Left ventricle myocardium inferior (tissue), 1 donor: Measurements from ENCODE around the gene PALM3. TPM values are rescaled to one million over a fixed set of nuclear protein-coding genes. Genes with fewer than 3 reads are reported as not detected.

Experiments
- DNase-seq: peaks from one replicate; pipeline ENCODE4 v3.0.0-alpha.2; 2020
- H3K27ac ChIP-seq: fragments of 200-600 bp; replicated peaks from 2 replicates; pipeline ENCODE4 v1.8.0; 2021
- H3K27me3 ChIP-seq: fragments of 200-600 bp; 2 replicates; pipeline ENCODE4 v1.8.0; 2021; ENCODE audit warnings: low read depth
- H3K36me3 ChIP-seq: fragments of 200-600 bp; 2 replicates; pipeline ENCODE4 v1.8.0; 2021
- H3K4me1 ChIP-seq: fragments of 200-600 bp; 2 replicates; pipeline ENCODE4 v1.8.0; 2021
- H3K4me3 ChIP-seq: fragments of 200-600 bp; 2 replicates; pipeline ENCODE4 v1.8.0; 2021; ENCODE audit warnings: mild to moderate bottlenecking, moderate library complexity
- H3K9me3 ChIP-seq: fragments of 200-600 bp; replicated peaks from 2 replicates; pipeline ENCODE4 v1.8.0; 2021
- intact Hi-C: fragments of 100-400 bp; cut with micrococcal nuclease; formaldehyde crosslinking; loops from one replicate; pipeline ENCODE4 v1.11.0; 2022
- total RNA-seq: library from RNA; stranded (reverse); fragmentation: NEBNext Ultra II Directional; extraction: Animal tissue kit (Norgen Biotek cat#: 25700); gene quantifications from one replicate; pipeline ENCODE4 v1.2.1, GENCODE V29; 2021
- TF ChIP-seq, protein P1 (sequence below): fragments of 200-600 bp; IDR thresholded peaks from 2 replicates; pipeline ENCODE4 v1.8.0; 2021; ENCODE audit warnings: antibody characterized with exemption, mild to moderate bottlenecking, borderline replicate concordance
- donor health status: DM: no; HTN: yes; CAD: no; lungs with severe emphysema.

PALM3 gene
- total RNA-seq, 1 donor from 2014 or later = 0.38 TPM

- TF ChIP-seq, protein P1, sequence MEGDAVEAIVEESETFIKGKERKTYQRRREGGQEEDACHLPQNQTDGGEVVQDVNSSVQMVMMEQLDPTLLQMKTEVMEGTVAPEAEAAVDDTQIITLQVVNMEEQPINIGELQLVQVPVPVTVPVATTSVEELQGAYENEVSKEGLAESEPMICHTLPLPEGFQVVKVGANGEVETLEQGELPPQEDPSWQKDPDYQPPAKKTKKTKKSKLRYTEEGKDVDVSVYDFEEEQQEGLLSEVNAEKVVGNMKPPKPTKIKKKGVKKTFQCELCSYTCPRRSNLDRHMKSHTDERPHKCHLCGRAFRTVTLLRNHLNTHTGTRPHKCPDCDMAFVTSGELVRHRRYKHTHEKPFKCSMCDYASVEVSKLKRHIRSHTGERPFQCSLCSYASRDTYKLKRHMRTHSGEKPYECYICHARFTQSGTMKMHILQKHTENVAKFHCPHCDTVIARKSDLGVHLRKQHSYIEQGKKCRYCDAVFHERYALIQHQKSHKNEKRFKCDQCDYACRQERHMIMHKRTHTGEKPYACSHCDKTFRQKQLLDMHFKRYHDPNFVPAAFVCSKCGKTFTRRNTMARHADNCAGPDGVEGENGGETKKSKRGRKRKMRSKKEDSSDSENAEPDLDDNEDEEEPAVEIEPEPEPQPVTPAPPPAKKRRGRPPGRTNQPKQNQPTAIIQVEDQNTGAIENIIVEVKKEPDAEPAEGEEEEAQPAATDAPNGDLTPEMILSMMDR = no peak
- no peak for DNase-seq
- intact Hi-C loops = no loop called here
- peaks cover 39% of the 10 kb centered on the region for H3K36me3 ChIP-seq
- peak overlapping the region; percentile 98 for H3K27ac ChIP-seq
- H3K9me3 ChIP-seq = peaks cover 12% of the 10 kb centered on the region
- no peaks in the 10 kb centered on the region for H3K27me3 ChIP-seq
- H3K4me1 ChIP-seq = peaks cover 24% of the 10 kb centered on the region
- peak overlapping the region; percentile 95 for H3K4me3 ChIP-seq
Observed at GRCh38 chr19:14091813-14092462, 30.1 kb upstream of the PALM3 start.

DNA sequence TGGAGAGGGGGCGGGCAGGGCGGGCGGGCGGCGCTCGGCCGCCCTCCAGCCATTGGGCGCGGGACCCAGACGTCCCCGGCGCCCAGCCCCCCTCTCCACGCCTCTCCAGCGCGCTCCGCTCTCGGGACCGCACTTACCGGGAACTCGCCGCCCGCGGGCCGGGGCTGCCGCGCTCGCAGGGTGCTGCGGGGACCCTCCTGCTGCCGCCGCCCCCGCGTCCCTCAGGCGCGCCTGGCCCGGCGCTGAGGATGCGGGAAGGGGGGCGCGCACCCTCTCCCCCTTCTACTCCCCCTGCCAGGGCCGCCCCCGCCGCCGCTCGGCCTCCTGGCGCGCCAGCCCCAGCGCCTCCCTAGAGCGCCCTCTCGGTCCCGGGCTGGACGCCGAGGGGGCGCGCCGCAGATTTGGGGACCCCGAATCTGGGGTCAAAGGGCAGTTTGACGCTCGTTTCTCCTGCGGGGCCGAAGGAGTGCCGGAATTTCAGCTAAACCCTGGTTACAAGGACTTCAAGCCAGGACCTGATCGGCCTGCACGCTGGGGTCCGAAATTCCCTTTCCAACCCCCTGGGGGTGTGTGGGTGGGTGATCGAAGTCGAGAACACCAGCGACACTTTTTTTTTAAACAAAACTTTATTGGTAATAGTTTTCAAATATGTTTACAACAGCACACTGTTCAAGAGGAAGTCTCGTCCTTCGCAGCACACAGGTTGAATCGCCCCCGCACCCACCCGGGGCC, 29.4 kb upstream of the PALM3 start:
- intact Hi-C loops = no loop called here
- peak overlapping the region; percentile 95 for H3K4me3 ChIP-seq
- peaks cover 32% of the 10 kb centered on the region for H3K36me3 ChIP-seq
- peaks cover 24% of the 10 kb centered on the region for H3K4me1 ChIP-seq
- H3K9me3 ChIP-seq = peaks cover 12% of the 10 kb centered on the region
- H3K27ac ChIP-seq = peak overlapping the region; percentile 98
- TF ChIP-seq, protein P1 = peak; percentile 37
- H3K27me3 ChIP-seq = no peaks in the 10 kb centered on the region
- no peak for DNase-seq

GRCh38 chr19:14090509-14091080, 28.7 kb upstream of the PALM3 start, which contains the start of gene SAMD1:
Gene SAMD1, minus strand, starts transcription at chr19:14090751.
- Histone ChIP-seq H3K4me3 (peak within 1 kb of the TSS; percentile 95), H3K27ac (peak within 1 kb of the TSS; percentile 98), H3K36me3 (peaks cover 28% of the 10 kb centered on the region), H3K27me3 (no peaks in the 10 kb centered on the region), H3K4me1 (peaks cover 24% of the 10 kb centered on the region), H3K9me3 (peaks cover 12% of the 10 kb centered on the region)
- TF ChIP-seq, protein P1 = no peak
- intact Hi-C loops = no loop called here
- DNase-seq = peak; percentile 95

DNA sequence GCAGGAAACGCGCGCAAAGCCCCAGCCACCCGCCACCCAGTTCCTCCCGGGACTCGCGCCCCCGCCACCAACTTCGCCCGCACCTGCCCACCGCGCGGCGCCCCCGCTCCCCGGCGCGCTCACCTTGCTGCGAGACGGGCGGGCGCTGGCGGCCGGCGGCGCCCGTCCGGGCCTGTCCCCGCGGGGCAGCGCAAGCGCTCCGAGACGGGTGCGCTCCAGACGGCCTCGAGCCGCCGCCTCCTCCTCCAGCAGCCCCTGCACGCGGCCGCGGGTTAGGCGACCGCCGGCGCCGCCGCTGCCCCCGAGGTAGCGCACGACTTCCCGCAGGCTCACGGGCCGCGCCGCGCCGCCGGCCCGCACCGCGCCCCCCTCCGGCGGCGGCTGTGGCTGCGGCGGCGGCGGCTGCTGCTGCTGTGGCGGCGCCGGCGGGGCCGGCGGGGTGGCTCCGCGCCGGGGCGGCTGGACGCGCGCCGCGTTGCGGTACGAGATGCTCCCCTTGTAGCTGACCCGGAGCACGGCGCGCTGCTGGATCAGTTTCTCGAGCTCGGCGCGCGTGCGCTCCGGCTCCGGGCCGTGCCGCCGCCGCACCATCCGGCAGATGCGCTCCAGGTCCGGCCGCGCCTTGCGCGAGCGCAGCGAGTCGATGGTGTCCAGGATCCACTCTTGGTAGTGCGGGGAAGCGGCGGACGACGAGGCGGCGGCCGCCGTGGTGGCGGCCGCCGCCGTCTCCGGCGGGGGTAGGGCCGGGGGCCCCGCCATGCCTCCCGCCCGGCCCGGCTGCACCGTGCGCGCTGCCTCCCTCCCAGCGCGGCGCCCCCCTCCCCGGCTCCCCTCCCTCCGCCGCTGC, 28.0 kb upstream of the PALM3 start:
- Histone ChIP-seq H3K4me1 (peaks cover 24% of the 10 kb centered on the region), H3K4me3 (peak overlapping the region; percentile 95), H3K9me3 (peaks cover 12% of the 10 kb centered on the region), H3K27me3 (no peaks in the 10 kb centered on the region), H3K36me3 (peaks cover 25% of the 10 kb centered on the region), H3K27ac (peak overlapping the region; percentile 98)
- DNase-seq = peak; percentile 58
- intact Hi-C loops = no loop called here
- TF ChIP-seq, protein P1 = no peak

DNA sequence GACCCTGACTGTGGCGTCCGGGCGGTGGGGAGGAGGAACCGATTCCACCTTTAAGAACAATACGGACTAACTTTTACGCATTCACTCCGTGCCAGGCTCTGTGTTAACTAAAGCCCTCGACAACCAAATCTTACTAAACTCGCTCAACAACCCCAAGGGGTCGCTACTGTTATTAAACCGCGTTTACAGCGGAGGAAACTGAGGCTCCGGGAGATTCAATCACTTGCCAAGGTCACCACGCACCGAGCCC, 27.5 kb upstream of the PALM3 start:
- no peaks in the 10 kb centered on the region for H3K27me3 ChIP-seq
- intact Hi-C loops = no loop called here
- H3K27ac ChIP-seq = peak overlapping the region; percentile 98
- TF ChIP-seq, protein P1 = peak; percentile 26
- H3K4me1 ChIP-seq = peaks cover 24% of the 10 kb centered on the region
- no peak for DNase-seq
- H3K4me3 ChIP-seq = peak overlapping the region; percentile 95
- H3K9me3 ChIP-seq = peaks cover 12% of the 10 kb centered on the region
- peaks cover 25% of the 10 kb centered on the region for H3K36me3 ChIP-seq
